Renal cortical epithelial cell (primary cell): ENCODE measurements around the gene GNAO1. TPM values are rescaled to one million over a fixed set of nuclear protein-coding genes. Genes with fewer than 3 reads are reported as not detected.

Experiments
- DNase-seq: peaks from one replicate; pipeline ENCODE4 v3.0.0-alpha.2; 2011; ENCODE audit warnings: low read depth
- total RNA-seq: library from RNA; depleted of rRNA; stranded (reverse); fragments of >200 nt; gene quantifications from 2 replicates; pipeline ENCODE4 v1.2.3, GENCODE V29; 2014

The GNAO1 gene
- total RNA-seq, 1 donor from 2014 or later = 8.3 TPM

GRCh38 chr16:56332464-56333079 is 141.3 kb downstream of the GNAO1 start:
- DNase-seq = peak; percentile 65

GRCh38 chr16:56334761-56335160 is 143.5 kb downstream of the GNAO1 start:
- DNase-seq = no peak

- DNase-seq = peak; percentile 15
Measured at GRCh38 chr16:56336071-56336688, 144.9 kb downstream of the GNAO1 start.

GRCh38 chr16:56336711-56337110 is 145.4 kb downstream of the GNAO1 start:
- no peak for DNase-seq

- DNase-seq = no peak
Measured at GRCh38 chr16:56337131-56337857, 146.0 kb downstream of the GNAO1 start.

GRCh38 chr16:56337858-56338325 is 146.6 kb downstream of the GNAO1 start:
- DNase-seq = no peak

- no peak for DNase-seq
Measured at GRCh38 chr16:56338566-56339318, 147.5 kb downstream of the GNAO1 start.

- no peak for DNase-seq
Measured at GRCh38 chr16:56339431-56340195, 148.3 kb downstream of the GNAO1 start.

- no peak for DNase-seq
Measured at GRCh38 chr16:56340416-56340815, 149.1 kb downstream of the GNAO1 start.

- DNase-seq = no peak
Measured at GRCh38 chr16:56340864-56341365, 149.6 kb downstream of the GNAO1 start.

- DNase-seq = no peak
Measured at GRCh38 chr16:56341656-56342399, 150.5 kb downstream of the GNAO1 start.

- no peak for DNase-seq
Measured at GRCh38 chr16:56343661-56344517, 152.6 kb downstream of the GNAO1 start.

- no peak for DNase-seq
Measured at GRCh38 chr16:56344518-56345405, 153.5 kb downstream of the GNAO1 start.

- DNase-seq = no peak
Measured at GRCh38 chr16:56345406-56346050, 154.2 kb downstream of the GNAO1 start.

- no peak for DNase-seq
Measured at GRCh38 chr16:56346131-56346890, 155.0 kb downstream of the GNAO1 start.

- no peak for DNase-seq
Measured at GRCh38 chr16:56347166-56347565, 155.9 kb downstream of the GNAO1 start.

- DNase-seq = no peak
Measured at GRCh38 chr16:56347670-56348069, 156.4 kb downstream of the GNAO1 start.
